ENCODE measurements around the gene ADAMTS12. TPM values are rescaled to one million over a fixed set of nuclear protein-coding genes. Genes with fewer than 3 reads are reported as not detected.

The ADAMTS12 gene
- total and polyA plus RNA-seq, 2 of the 8 experiments (the other 6 are each of a cell fraction or from before 2014, with no cell fraction given), result 6.4 to 12.8 TPM

GRCh38 chr5:33701951-33702350, 189.8 kb downstream of the ADAMTS12 start:
- Histone ChIP-seq H3K27me3 (replicated peaks in 1 of 4; ENCODE audit: control insufficient read depth in 3 of 4, extremely low read depth in 1 of 4, insufficient read depth in 3 of 4, low read length in 3 of 4) (no peaks in the 10 kb centered on the region), H3K36me3 (ENCODE audit: control insufficient read depth in 2 of 4, insufficient read depth in 4 of 4, low read length in 3 of 4) (no peaks in the 10 kb centered on the region), H2BK20ac (ENCODE audit: low read length) (no peak overlapping the region), H2BK15ac (ENCODE audit: low read length) (no peak overlapping the region), H3K4me3 (ENCODE audit: extremely low read depth in 1 of 4, insufficient read depth in 2 of 4, low read depth in 3 of 4, low read length in 4 of 4) (no peak overlapping the region), H3K23me2 (ENCODE audit: low read depth, low read length) (no peaks in the 10 kb centered on the region), H3K4me2 (ENCODE audit: insufficient read depth in 1 of 2, low read depth in 2 of 2, low read length in 2 of 2) (no peak overlapping the region), H4K5ac (ENCODE audit: insufficient read length, low read depth, low read length) (no peak overlapping the region), H3K14ac (ENCODE audit: insufficient read length) (no peak overlapping the region), H2BK5ac (ENCODE audit: low read depth, low read length) (no peak overlapping the region), H3K9me3 (ENCODE audit: insufficient read depth in 2 of 2, low read depth in 1 of 2, low read length in 1 of 2) (no peaks in the 10 kb centered on the region), H4K20me1 (replicated peaks in 1 of 2; ENCODE audit: control insufficient read depth in 1 of 2, insufficient read depth in 2 of 2, low read length in 2 of 2) (no peaks in the 10 kb centered on the region), H3K23ac (ENCODE audit: insufficient read length) (no peak overlapping the region), H4K91ac (replicated peaks; ENCODE audit: insufficient read length, low read length) (no peak overlapping the region), H2BK12ac (ENCODE audit: low read depth, low read length) (no peak overlapping the region), H3K4me1 (replicated peaks in 1 of 4; ENCODE audit: control insufficient read depth in 3 of 4, insufficient read depth in 4 of 4, low read length in 3 of 4) (0 out of 7 replicates have a peak, but pooled peaks cover 0 to 3% (median 0%) of the 10 kb centered on the region in 4 experiments), H3K56ac (replicated peaks; ENCODE audit: insufficient read length, low read depth, low read length) (no peak overlapping the region), H3K4ac (replicated peaks; ENCODE audit: insufficient read length, low read depth, low read length) (no peak overlapping the region), H2AFZ (ENCODE audit: low read length) (no peak overlapping the region), H3K18ac (ENCODE audit: extremely low read depth, low read length) (no peak overlapping the region), H4K8ac (ENCODE audit: extremely low read depth, insufficient read depth, low read length) (no peak overlapping the region), H2AK5ac (ENCODE audit: low read depth, low read length) (no peak overlapping the region), H2BK120ac (replicated peaks; ENCODE audit: low read depth, low read length) (no peak overlapping the region), H3K79me2 (ENCODE audit: control insufficient read depth in 1 of 2, insufficient read depth in 2 of 2, low read length in 2 of 2) (no peaks in the 10 kb centered on the region), H3K79me1 (ENCODE audit: low read depth, low read length) (no peaks in the 10 kb centered on the region), H3K27ac (ENCODE audit: low read depth, low read length) (no peak overlapping the region), H3K9ac (replicated peaks in 1 of 4; ENCODE audit: extremely low read depth in 1 of 4, low read depth in 3 of 4, low read length in 3 of 4) (no peak overlapping the region)
- CTCF ChIA-PET (ENCODE audit: partially characterized antibody), result interaction anchor here (1.0 to 1.4 kb wide), 2 partner anchors 28 to 233 kb away, joined by 3 to 6 read pairs; no protein-coding TSS in a partner anchor
- TF ChIP-seq NRF1 (IDR thresholded peaks at IDR 0.05; ENCODE audit: low read depth, low read length) (no peak), MAFK (IDR thresholded peaks at IDR 0.05; ENCODE audit: low read depth, low read length) (no peak)
- FAIRE-seq, result no peak
- 92% methylated on average over 2 of the region's 2 CpGs; no CpG with 5 or more reads in 1 of the 2 experiments for WGBS, 2 experiments (ENCODE audit: extremely low coverage in 1 of 2, insufficient coverage in 1 of 2, insufficient read length in 1 of 2, insufficient replicate concordance in 2 of 2, low coverage in 1 of 2, low lambda C conversion rate in 2 of 2, missing lambda C conversion rate in 1 of 2)
- POLR2A ChIA-PET (ENCODE audit: partially characterized antibody), result no interaction called here
- DNase-seq (ENCODE audit: low read depth in 1 of 2, low spot score in 2 of 2), result no peak

All from H1 (cell line).